GM12892 (cell line): Measurements from ENCODE around the gene VIPAS39.

ENCODE experiments used
- POLR2A ChIP-seq: IDR thresholded peaks from 2 replicates; pipeline ENCODE4 v1.6.1; 2011; ENCODE audit warnings: low read depth, low read length, control low read depth
- TAF1 ChIP-seq: IDR thresholded peaks from 2 replicates; pipeline ENCODE4 v1.6.1; 2011; ENCODE audit warnings: low read depth, mild to moderate bottlenecking, control low read depth, low read length, borderline replicate concordance

GRCh38 chr14:77488558-77488957, 31.2 kb upstream of the VIPAS39 start:
- TF ChIP-seq POLR2A (no peak), TAF1 (no peak)
